Measurements from ENCODE around the gene OR2T3.
"Not testable (repeated sequence)": the region's sequence is repeated elsewhere in the genome, so short reads cannot be mapped to it uniquely, and the experiment has no call there.

OR2T3 gene, protein sequence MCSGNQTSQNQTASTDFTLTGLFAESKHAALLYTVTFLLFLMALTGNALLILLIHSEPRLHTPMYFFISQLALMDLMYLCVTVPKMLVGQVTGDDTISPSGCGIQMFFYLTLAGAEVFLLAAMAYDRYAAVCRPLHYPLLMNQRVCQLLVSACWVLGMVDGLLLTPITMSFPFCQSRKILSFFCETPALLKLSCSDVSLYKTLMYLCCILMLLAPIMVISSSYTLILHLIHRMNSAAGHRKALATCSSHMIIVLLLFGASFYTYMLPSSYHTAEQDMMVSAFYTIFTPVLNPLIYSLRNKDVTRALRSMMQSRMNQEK

GRCh38 chr1:248473051-248473450, at the start of gene OR2T3:
Gene OR2T3, plus strand, starts transcription at chr1:248473351. Its CDS starts 0 bp downstream, at chr1:248473351.
- DNase-seq (ENCODE audit: low read depth in 2 of 2); H3K4me3 ChIP-seq (replicated peaks in 1 of 2; ENCODE audit: low read depth in 2 of 2, low read length in 2 of 2): not testable (repeated sequence)

- not testable (repeated sequence) for H3K4me3 ChIP-seq (replicated peaks in 1 of 2; ENCODE audit: low read depth in 2 of 2, low read length in 2 of 2); DNase-seq (ENCODE audit: low read depth in 2 of 2)
Measured at GRCh38 chr1:248427526-248428191, 45.5 kb upstream of the OR2T3 start.

- H3K4me3 ChIP-seq (replicated peaks in 1 of 2; ENCODE audit: low read depth in 2 of 2, low read length in 2 of 2); DNase-seq (ENCODE audit: low read depth in 2 of 2): not testable (repeated sequence)
Measured at GRCh38 chr1:248428192-248428533, 45.0 kb upstream of the OR2T3 start.

- not testable (repeated sequence) for DNase-seq (ENCODE audit: low read depth in 2 of 2); H3K4me3 ChIP-seq (replicated peaks in 1 of 2; ENCODE audit: low read depth in 2 of 2, low read length in 2 of 2)
Measured at GRCh38 chr1:248431683-248432082, 41.5 kb upstream of the OR2T3 start.

- not testable (repeated sequence) for H3K4me3 ChIP-seq (replicated peaks in 1 of 2; ENCODE audit: low read depth in 2 of 2, low read length in 2 of 2); DNase-seq (ENCODE audit: low read depth in 2 of 2)
Measured at GRCh38 chr1:248432201-248432600, 41.0 kb upstream of the OR2T3 start.

- DNase-seq (ENCODE audit: low read depth in 2 of 2); H3K4me3 ChIP-seq (replicated peaks in 1 of 2; ENCODE audit: low read depth in 2 of 2, low read length in 2 of 2): not testable (repeated sequence)
Measured at GRCh38 chr1:248433811-248434415, 39.2 kb upstream of the OR2T3 start.

GRCh38 chr1:248434913-248435312, 38.2 kb upstream of the OR2T3 start:
- not testable (repeated sequence) for DNase-seq (ENCODE audit: low read depth in 2 of 2); H3K4me3 ChIP-seq (replicated peaks in 1 of 2; ENCODE audit: low read depth in 2 of 2, low read length in 2 of 2)

DNA sequence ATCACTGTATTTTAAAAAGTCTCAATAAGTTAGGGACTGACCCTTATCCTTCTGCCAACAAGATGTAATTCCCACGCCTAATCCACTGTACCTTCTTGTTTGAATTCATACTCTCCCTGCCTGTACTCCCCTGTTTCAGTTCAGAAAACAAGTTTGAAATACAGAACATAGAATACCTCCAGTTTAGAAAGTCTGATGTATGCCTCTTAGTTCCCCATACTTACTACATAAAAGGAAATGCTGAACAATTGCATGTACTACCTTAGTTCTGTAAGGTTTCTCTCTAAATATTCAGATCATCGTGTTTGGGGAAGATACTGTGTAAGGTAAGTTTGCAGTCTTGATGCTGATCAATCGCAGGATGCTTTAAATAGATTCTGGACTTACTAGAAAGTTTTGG, 36.8 kb upstream of the OR2T3 start:
- not testable (repeated sequence) for DNase-seq (ENCODE audit: low read depth in 2 of 2); H3K4me3 ChIP-seq (replicated peaks in 1 of 2; ENCODE audit: low read depth in 2 of 2, low read length in 2 of 2)

GRCh38 chr1:248438668-248439067, 34.5 kb upstream of the OR2T3 start:
- not testable (repeated sequence) for DNase-seq (ENCODE audit: low read depth in 2 of 2); H3K4me3 ChIP-seq (replicated peaks in 1 of 2; ENCODE audit: low read depth in 2 of 2, low read length in 2 of 2)

- not testable (repeated sequence) for DNase-seq (ENCODE audit: low read depth in 2 of 2); H3K4me3 ChIP-seq (replicated peaks in 1 of 2; ENCODE audit: low read depth in 2 of 2, low read length in 2 of 2)
Measured at GRCh38 chr1:248439283-248439682, 33.9 kb upstream of the OR2T3 start.

- DNase-seq (ENCODE audit: low read depth in 2 of 2); H3K4me3 ChIP-seq (replicated peaks in 1 of 2; ENCODE audit: low read depth in 2 of 2, low read length in 2 of 2): not testable (repeated sequence)
Measured at GRCh38 chr1:248442500-248443277, 30.5 kb upstream of the OR2T3 start.

GRCh38 chr1:248444603-248445002, 28.5 kb upstream of the OR2T3 start:
- not testable (repeated sequence) for DNase-seq (ENCODE audit: low read depth in 2 of 2); H3K4me3 ChIP-seq (replicated peaks in 1 of 2; ENCODE audit: low read depth in 2 of 2, low read length in 2 of 2)

DNA sequence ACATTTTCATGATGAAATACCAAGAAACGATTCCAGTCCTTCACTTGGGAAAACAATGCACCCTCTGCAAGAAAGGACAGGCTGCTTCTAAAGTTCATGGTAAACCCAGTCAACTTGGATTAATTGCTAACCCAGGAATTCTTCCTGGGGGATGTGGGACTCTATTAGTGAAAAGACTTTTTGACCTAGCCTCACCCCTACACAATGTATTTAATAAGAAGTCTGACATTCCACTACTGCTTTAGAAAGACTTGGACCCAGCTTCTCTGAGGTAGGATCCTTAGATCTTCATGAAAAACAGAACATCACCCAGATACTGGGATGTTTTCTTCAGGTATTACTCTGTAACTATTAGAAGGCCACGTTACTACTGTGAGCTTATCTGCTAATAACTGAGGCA, 27.8 kb upstream of the OR2T3 start, which contains the start of gene OR2T2:
OR2T2 (plus strand) TSS at position 239 of the 400 bp plus-strand sequence. CDS start 7,161 bp downstream, outside the sequence.
- H3K4me3 ChIP-seq (replicated peaks in 1 of 2; ENCODE audit: low read depth in 2 of 2, low read length in 2 of 2); DNase-seq (ENCODE audit: low read depth in 2 of 2): not testable (repeated sequence)

GRCh38 chr1:248448409-248449074, 24.6 kb upstream of the OR2T3 start:
- DNase-seq (ENCODE audit: low read depth in 2 of 2); H3K4me3 ChIP-seq (replicated peaks in 1 of 2; ENCODE audit: low read depth in 2 of 2, low read length in 2 of 2): not testable (repeated sequence)

DNA sequence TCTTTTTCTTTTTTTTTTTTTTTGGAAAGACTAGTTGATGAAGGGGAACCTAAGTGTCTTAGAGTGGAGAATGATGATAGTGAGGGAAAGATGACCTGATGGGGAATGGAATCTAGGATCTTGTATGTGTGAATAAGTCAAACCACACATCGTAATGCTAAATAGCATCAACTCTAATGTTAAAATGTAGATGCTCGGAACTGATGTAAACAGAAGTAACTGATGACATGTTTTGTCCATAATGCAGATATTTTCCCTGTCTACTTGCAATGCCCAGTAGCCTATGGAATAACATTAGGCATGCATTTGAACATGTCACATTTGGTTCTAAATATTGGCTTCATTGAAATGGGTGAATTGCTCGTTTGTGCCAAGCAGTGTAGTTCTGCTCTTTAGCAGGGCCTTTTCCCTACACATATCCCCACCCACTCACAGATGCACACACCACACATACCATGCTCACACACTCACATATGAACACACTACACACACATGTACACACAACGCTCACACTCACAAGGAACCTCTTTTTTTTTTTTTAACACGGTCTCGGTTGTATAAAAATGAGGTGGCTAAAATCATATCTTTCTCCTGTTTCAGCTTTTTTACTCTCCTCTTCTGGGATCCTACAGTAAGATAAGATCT, 23.2 kb upstream of the OR2T3 start:
- H3K4me3 ChIP-seq (replicated peaks in 1 of 2; ENCODE audit: low read depth in 2 of 2, low read length in 2 of 2); DNase-seq (ENCODE audit: low read depth in 2 of 2): not testable (repeated sequence)

DNA sequence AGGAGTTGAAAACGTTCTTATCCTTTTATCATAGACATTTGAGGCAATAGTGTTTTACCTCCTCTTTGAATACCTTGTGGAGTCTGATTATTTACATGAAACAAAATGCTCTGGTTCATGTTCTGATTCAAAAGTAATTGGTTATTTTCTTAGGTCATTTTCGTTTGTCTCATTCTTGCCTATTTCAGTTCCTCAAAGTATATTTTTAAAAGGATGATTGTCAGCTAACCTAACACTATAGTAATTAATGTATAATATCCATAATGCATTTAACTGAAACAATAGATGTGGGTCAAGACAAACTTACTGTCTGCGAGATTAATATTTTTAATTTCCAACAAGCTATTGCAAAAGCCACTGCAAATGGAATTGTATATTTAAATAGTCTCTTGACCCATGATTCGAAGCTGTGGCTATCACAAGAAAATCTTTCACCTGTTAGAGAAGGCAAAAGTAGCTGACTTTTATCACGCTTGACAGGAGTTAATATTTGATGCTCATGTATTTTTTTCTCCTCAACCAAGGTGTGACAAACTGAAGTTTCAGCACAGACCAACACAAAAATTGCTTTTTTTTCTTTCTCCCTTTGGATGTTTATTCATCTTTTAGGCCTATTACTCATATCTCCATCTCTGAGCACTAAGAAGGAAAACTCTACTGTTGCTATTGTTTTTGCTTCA, 22.5 kb upstream of the OR2T3 start:
- H3K4me3 ChIP-seq (replicated peaks in 1 of 2; ENCODE audit: low read depth in 2 of 2, low read length in 2 of 2); DNase-seq (ENCODE audit: low read depth in 2 of 2): not testable (repeated sequence)

GRCh38 chr1:248453619-248454018, 19.5 kb upstream of the OR2T3 start:
- DNase-seq (ENCODE audit: low read depth in 2 of 2); H3K4me3 ChIP-seq (replicated peaks in 1 of 2; ENCODE audit: low read depth in 2 of 2, low read length in 2 of 2): not testable (repeated sequence)

Measured in cardiac fibroblast (primary cell).